PC-9 (cell line): ENCODE results near the gene CA11. TPM values are rescaled to one million over a fixed set of nuclear protein-coding genes. Genes with fewer than 3 reads are reported as not detected.

Source experiments
- BruUV-seq: library from RNA; stranded (reverse); fragments of 400-500 nt; replicated peaks from 2 replicates; lab custom pipeline; 2021; lab: Mats Ljungman, UMichigan
- CTCF ChIA-PET: fragments of 300-600 bp; sonication (Branson Sonifier 250); formaldehyde crosslinking; loops from one replicate; lab custom pipeline; 2022; ENCODE audit warnings: antibody characterized with exemption; lab: Charles Lee
- POLR2A ChIA-PET: fragments of 300-600 bp; sonication (Branson Sonifier 250); formaldehyde crosslinking; loops from one replicate; lab custom pipeline; 2022; ENCODE audit warnings: antibody characterized with exemption; ENCODE audit not compliant: unreplicated experiment; lab: Charles Lee
- DNase-seq, 2 experiments: peaks; one replicate each; pipeline versions ENCODE4 v3.0.0 to v3.0.0-alpha.2; 2015 to 2022; ENCODE audit warnings: mixed read lengths in 1 of 2
- H2AFZ ChIP-seq: fragments of 200-600 bp; sonication (generic); 2 replicates; pipeline ENCODE4 v1.8.1; 2017; ENCODE audit warnings: antibody characterized with exemption
- H3F3A ChIP-seq: fragments of 200-600 bp; sonication (generic); 2 replicates; pipeline ENCODE4 v1.8.1; 2017; ENCODE audit warnings: antibody characterized with exemption, mild to moderate bottlenecking, low read depth; ENCODE audit not compliant: insufficient read depth
- H3K27ac ChIP-seq: fragments of 200-600 bp; sonication (generic); 2 replicates; pipeline ENCODE4 v1.6.1; 2016; ENCODE audit warnings: mixed run types
- H3K27me3 ChIP-seq: fragments of 200-600 bp; sonication (generic); 2 replicates; pipeline ENCODE4 v1.6.1; 2016; ENCODE audit warnings: low read depth, mixed run types; ENCODE audit not compliant: insufficient read depth
- H3K36me3 ChIP-seq: fragments of 200-600 bp; sonication (generic); 2 replicates; pipeline ENCODE4 v1.6.1; 2016; ENCODE audit warnings: low read depth, mixed run types
- H3K4me1 ChIP-seq: fragments of 200-600 bp; sonication (generic); replicated peaks from 2 replicates; pipeline ENCODE4 v1.6.1; 2016; ENCODE audit warnings: mixed run types; ENCODE audit not compliant: insufficient read depth
- H3K4me2 ChIP-seq: fragments of 200-600 bp; sonication (generic); 2 replicates; pipeline ENCODE4 v1.6.1; 2017; ENCODE audit warnings: mixed run types
- H3K4me3 ChIP-seq: fragments of 200-600 bp; sonication (generic); 2 replicates; pipeline ENCODE4 v1.6.1; 2016; ENCODE audit warnings: mixed run types
- H3K79me2 ChIP-seq: fragments of 200-600 bp; sonication (generic); 2 replicates; pipeline ENCODE4 v1.6.1; 2017; ENCODE audit warnings: low read depth, mixed run types
- H3K9me2 ChIP-seq: fragments of 200-600 bp; sonication (generic); 2 replicates; pipeline ENCODE4 v1.8.1; 2017; ENCODE audit warnings: mild to moderate bottlenecking; ENCODE audit not compliant: insufficient read depth
- H3K9me3 ChIP-seq: fragments of 200-600 bp; sonication (generic); 2 replicates; pipeline ENCODE4 v1.8.1; 2016; ENCODE audit warnings: low read depth; ENCODE audit not compliant: insufficient read depth
- H4K20me1 ChIP-seq: fragments of 200-600 bp; sonication (generic); 2 replicates; pipeline ENCODE4 v1.8.1; 2017; ENCODE audit not compliant: insufficient read depth
- CTCF ChIP-seq: fragments of 200-600 bp; sonication (generic); conservative IDR thresholded peaks from 2 replicates; pipeline ENCODE4 v1.6.1; 2017; ENCODE audit warnings: mixed run types, antibody characterized with exemption, mild to moderate bottlenecking, moderate library complexity
- EZH2 ChIP-seq: fragments of 200-600 bp; sonication (generic); IDR thresholded peaks from 2 replicates; pipeline ENCODE4 v1.8.0; 2017; ENCODE audit warnings: antibody characterized with exemption, low read depth
- intact Hi-C: fragments of 100-400 bp; cut with micrococcal nuclease; formaldehyde crosslinking; loops from one replicate; pipeline ENCODE4 v1.10.0; 2022; ENCODE audit not compliant: unreplicated experiment
- total RNA-seq: library from RNA; stranded (reverse); gene quantifications from 2 replicates; pipeline ENCODE4 v1.2.3, GENCODE V29; 2021

CA11 gene
- total RNA-seq, 1 experiment from 2014 or later, result 11.0 TPM

GRCh38 chr19:48678201-48678600 lies 32.2 kb upstream of the CA11 start:
- peak overlapping the region; percentile 25; the same call in 1 of the 2 replicates for H3K4me2 ChIP-seq
- DNase-seq, result peak; percentile 59 to 66
- H3K4me3 ChIP-seq, result no peak overlapping the region
- H3K9me3 ChIP-seq, result no peaks in the 10 kb centered on the region
- CTCF ChIA-PET, result interaction anchor here (1.3 kb wide), 1 partner anchor 60 kb away, joined by 4 read pairs; no protein-coding TSS in a partner anchor
- POLR2A ChIA-PET, result interaction anchor here (0.6 kb wide), 1 partner anchor 17 kb away, joined by 7 read pairs; the partner anchor contains the start of gene FUT2
- H3F3A ChIP-seq, result peaks cover 16% of the 10 kb centered on the region; the same call in 1 of the 2 replicates
- no peaks in the 10 kb centered on the region for H3K79me2 ChIP-seq
- no peaks in the 10 kb centered on the region for H3K9me2 ChIP-seq
- peaks cover 32% of the 10 kb centered on the region for H3K4me1 ChIP-seq
- peak overlapping the region; percentile 49 for H3K27ac ChIP-seq
- intact Hi-C loops, result loop anchor here (5.0 kb wide), 1 partner anchor 59 kb away; no protein-coding TSS in a partner anchor
- BruUV-seq, result no TSS peak
- H3K27me3 ChIP-seq, result no peaks in the 10 kb centered on the region
- H4K20me1 ChIP-seq, result no peaks in the 10 kb centered on the region
- H2AFZ ChIP-seq, result no peak overlapping the region
- no peaks in the 10 kb centered on the region for H3K36me3 ChIP-seq
- no peak for TF ChIP-seq CTCF
- no peak for TF ChIP-seq EZH2

- peak overlapping the region; percentile 32 for H3K4me2 ChIP-seq
- TF ChIP-seq CTCF (no peak), EZH2 (no peak)
- H3K36me3 ChIP-seq, result no peaks in the 10 kb centered on the region
- H4K20me1 ChIP-seq, result no peaks in the 10 kb centered on the region
- H3K4me3 ChIP-seq, result no peak overlapping the region
- H3K9me2 ChIP-seq, result no peaks in the 10 kb centered on the region
- H3K9me3 ChIP-seq, result no peaks in the 10 kb centered on the region
- no peaks in the 10 kb centered on the region for H3K27me3 ChIP-seq
- H3K27ac ChIP-seq, result peak overlapping the region; percentile 62
- ChIA-PET POLR2A (interaction anchor here (0.5 to 0.7 kb wide), 3 partner anchors 43 to 312 kb away, joined by 3 to 9 read pairs (median 7); no protein-coding TSS in a partner anchor), CTCF (interaction anchor here (0.6 to 1.4 kb wide), 4 partner anchors 17 to 62 kb away, joined by 3 to 4 read pairs (median 4); no protein-coding TSS in a partner anchor)
- BruUV-seq, result no TSS peak
- H3K79me2 ChIP-seq, result no peaks in the 10 kb centered on the region
- H2AFZ ChIP-seq, result peak overlapping the region; percentile 58; the same call in 1 of the 2 replicates
- H3F3A ChIP-seq, result peaks cover 16% of the 10 kb centered on the region; the same call in 1 of the 2 replicates
- H3K4me1 ChIP-seq, result peaks cover 32% of the 10 kb centered on the region
- peak; percentile 67 to 92 for DNase-seq
- intact Hi-C loops, result loop anchor here (2.0 to 5.0 kb wide), 2 partner anchors 38 to 60 kb away; no protein-coding TSS in a partner anchor
Observed at GRCh38 chr19:48676887-48677286, 30.9 kb upstream of the CA11 start.

GRCh38 chr19:48676487-48676886 lies 30.5 kb upstream of the CA11 start:
- intact Hi-C loops, result loop anchor here (2.0 to 5.0 kb wide), 2 partner anchors 38 to 61 kb away; no protein-coding TSS in a partner anchor
- POLR2A ChIA-PET, result no interaction called here
- no peaks in the 10 kb centered on the region for H3K79me2 ChIP-seq
- peaks cover 16% of the 10 kb centered on the region; the same call in 1 of the 2 replicates for H3F3A ChIP-seq
- no peaks in the 10 kb centered on the region for H3K9me3 ChIP-seq
- DNase-seq, result no peak
- TF ChIP-seq CTCF, result no peak
- TF ChIP-seq EZH2, result no peak
- no peaks in the 10 kb centered on the region for H3K27me3 ChIP-seq
- CTCF ChIA-PET, result interaction anchor here (0.6 to 1.4 kb wide), 3 partner anchors 18 to 37 kb away, joined by 3 to 4 read pairs (median 4); no protein-coding TSS in a partner anchor
- H3K9me2 ChIP-seq, result no peaks in the 10 kb centered on the region
- H3K27ac ChIP-seq, result peak overlapping the region; percentile 53
- no TSS peak for BruUV-seq
- H3K4me1 ChIP-seq, result peaks cover 32% of the 10 kb centered on the region
- no peaks in the 10 kb centered on the region for H3K36me3 ChIP-seq
- peak overlapping the region; percentile 32; the same call in 1 of the 2 replicates for H3K4me2 ChIP-seq
- 0 out of 2 replicates have a peak overlapping the region, but pooled peaks have one; percentile 58 for H2AFZ ChIP-seq
- no peak overlapping the region for H3K4me3 ChIP-seq
- H4K20me1 ChIP-seq, result no peaks in the 10 kb centered on the region
